Heart left ventricle (tissue), 13 donors: Measurements from ENCODE around the gene FOXP1.

Source experiments
- POLR2A ChIP-seq, 2 donors: fragments of 450-650 bp; IDR thresholded peaks; one replicate each; pipeline ENCODE4 v1.6.1; 2017; ENCODE audit warnings: antibody characterized with exemption in 2 of 2, mild to moderate bottlenecking in 2 of 2, moderate library complexity in 2 of 2
- TF ChIP-seq, protein P1 (sequence below), 12 donors: fragments of 200-600 bp; sonication (generic) in 4 of 12; IDR thresholded peaks; one replicate each; pipeline versions ENCODE4 v1.5.0 to v1.8.0; 2018 to 2022; ENCODE audit warnings: antibody characterized with exemption in 12 of 12, mild to moderate bottlenecking in 5 of 12
- donor health status: ischemic (EF 13 %, LVEDD 7.1; RV severe dilation, severe dysfunction).
- donor health status: DM: no; HTN: yes; CAD: no.
- donor health status: DM: no; HTN: no; CAD: no.
- donor health status: ischemic (EF 25% LVEDD 6.9; RV normal size, moderate dysfunction).
- donor health status: ischemic (EF 25% LVEDD 5.7; RV mildly dilated, moderate dysfunction).
- donor health status: ischemic (EF 35%, LVEDD 5.7; RV mildly dilated, moderate dysfunction).
- donor health status: nonischemic (EF 11% LVEDD 7.7; RV severe dilation, severe dysfunction).
- donor health status: DM: yes; HTN: yes; CAD: no.
- donor health status: PGD.
- donor health status: ischemic (EF 29% LVEDD 5.4; RV normal size, mild dysfunction).
- donor health status: nonischemic (EF 23%, LVEDD 6.1; RV moderate dilation, normal function).

DNA sequence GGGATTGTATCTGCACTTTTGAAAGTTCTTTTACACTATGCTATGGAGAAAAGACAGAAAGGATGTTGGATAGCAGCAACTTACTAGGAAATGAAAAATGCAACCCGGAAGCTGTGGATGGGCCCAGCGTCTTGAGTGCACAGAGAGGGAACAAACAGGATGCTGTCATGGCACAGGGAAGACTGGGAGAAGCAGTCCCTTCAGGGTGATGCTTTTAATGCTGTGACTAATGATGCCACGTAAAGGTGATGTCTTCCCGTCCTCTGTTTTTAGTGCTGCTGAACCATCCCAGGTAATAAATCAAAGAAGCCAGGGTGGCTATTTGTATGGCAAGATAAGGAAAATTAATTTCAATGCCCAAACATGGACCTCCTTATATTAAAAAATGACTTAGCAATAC is 437.6 kb downstream of the FOXP1 start:
- TF ChIP-seq, protein P1, sequence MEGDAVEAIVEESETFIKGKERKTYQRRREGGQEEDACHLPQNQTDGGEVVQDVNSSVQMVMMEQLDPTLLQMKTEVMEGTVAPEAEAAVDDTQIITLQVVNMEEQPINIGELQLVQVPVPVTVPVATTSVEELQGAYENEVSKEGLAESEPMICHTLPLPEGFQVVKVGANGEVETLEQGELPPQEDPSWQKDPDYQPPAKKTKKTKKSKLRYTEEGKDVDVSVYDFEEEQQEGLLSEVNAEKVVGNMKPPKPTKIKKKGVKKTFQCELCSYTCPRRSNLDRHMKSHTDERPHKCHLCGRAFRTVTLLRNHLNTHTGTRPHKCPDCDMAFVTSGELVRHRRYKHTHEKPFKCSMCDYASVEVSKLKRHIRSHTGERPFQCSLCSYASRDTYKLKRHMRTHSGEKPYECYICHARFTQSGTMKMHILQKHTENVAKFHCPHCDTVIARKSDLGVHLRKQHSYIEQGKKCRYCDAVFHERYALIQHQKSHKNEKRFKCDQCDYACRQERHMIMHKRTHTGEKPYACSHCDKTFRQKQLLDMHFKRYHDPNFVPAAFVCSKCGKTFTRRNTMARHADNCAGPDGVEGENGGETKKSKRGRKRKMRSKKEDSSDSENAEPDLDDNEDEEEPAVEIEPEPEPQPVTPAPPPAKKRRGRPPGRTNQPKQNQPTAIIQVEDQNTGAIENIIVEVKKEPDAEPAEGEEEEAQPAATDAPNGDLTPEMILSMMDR (IDR thresholded peaks at IDR 0.05) = no peak
- no peak for TF ChIP-seq POLR2A (IDR thresholded peaks at IDR 0.05)
